ENCODE measurements around the gene IRF4. TPM values are rescaled to one million over a fixed set of nuclear protein-coding genes. Genes with fewer than 3 reads are reported as not detected.
A peak's percentile ranks its signal among the peaks of the same experiment; 100 is the strongest.

IRF4 gene
- total and polyA plus RNA-seq, 10 donors, result 8.7 to 91.3 (median 46.3) TPM

GRCh38 chr6:363909-364308 is 27.6 kb upstream of the IRF4 start:
- H3K27me3 ChIP-seq (replicated peaks in 1 of 7), result no peaks in the 10 kb centered on the region
- H3K4me1 ChIP-seq, result peaks cover 0 to 11% (median 1%) of the 10 kb centered on the region in 6 donors
- no peak overlapping the region for H3K27ac ChIP-seq
- intact Hi-C loops (cut with DNase I; ENCODE audit: low total_unique reads), result no loop called here
- H3K4me3 ChIP-seq, result no peak overlapping the region
- 89 to 95% (median 91%) methylated on average over 13 of the region's 13 CpGs for WGBS, 5 donors
- DNase-seq, result no peak
- H3K9me3 ChIP-seq, result peaks cover 0 to 21% (median 17%) of the 10 kb centered on the region in 8 donors
- TF ChIP-seq POLR2A (IDR thresholded peaks at IDR 0.05) (no peak), POLR2AphosphoS5 (IDR thresholded peaks at IDR 0.05) (peak in 1 of 3 donors; percentile 7)
- no peaks in the 10 kb centered on the region for H3K36me3 ChIP-seq

DNA sequence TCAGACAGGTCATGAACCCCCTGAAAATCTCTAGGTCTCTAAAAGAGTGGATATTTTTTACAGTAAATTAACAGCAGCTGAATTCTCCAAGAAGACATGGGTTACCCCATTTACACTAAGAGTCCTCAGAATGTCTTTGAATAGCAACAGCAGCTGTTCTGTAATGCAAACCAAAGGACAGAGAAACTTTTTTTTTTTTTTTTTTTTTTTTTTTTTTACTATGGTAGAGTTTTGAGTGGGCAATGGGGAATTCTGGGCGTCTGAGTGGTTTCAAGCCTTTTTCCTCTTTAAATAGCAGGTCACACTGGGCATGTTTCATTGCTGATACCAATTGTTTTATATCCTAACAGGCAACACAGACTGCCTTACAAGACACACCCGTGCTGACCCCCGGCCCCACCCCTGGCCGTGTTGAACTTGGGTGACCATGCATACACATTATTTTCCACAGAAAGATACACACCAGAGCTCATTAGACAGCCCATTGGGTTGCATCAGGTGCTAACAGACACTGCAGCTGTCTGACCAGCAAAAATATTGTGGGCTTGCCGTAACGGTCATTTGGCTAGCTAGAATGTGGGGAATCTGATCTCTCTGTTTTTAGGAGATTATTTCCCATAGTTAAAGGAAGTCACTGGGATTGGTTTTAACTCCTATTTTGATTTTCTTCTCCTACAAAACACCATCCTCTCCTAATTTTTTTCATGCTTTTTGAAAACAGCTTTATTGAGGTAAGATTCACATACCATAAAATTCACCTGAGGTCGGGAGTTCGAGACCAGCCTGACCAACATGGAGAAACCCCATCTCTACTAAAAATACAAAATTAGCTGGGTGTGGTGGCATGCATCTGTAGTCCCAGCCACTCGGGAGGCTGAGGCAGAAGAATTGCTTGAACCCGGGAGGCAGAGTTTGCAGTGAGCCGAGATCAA is 26.7 kb upstream of the IRF4 start:
- peaks cover 0 to 7% (median 0%) of the 10 kb centered on the region in 7 donors for H3K27me3 ChIP-seq (replicated peaks in 1 of 7)
- peaks cover 0 to 21% (median 17%) of the 10 kb centered on the region in 8 donors for H3K9me3 ChIP-seq
- intact Hi-C loops (cut with DNase I; ENCODE audit: low total_unique reads), result no loop called here
- H3K36me3 ChIP-seq, result no peaks in the 10 kb centered on the region
- H3K4me3 ChIP-seq, result no peak overlapping the region
- whole genome bisulfite sequencing, 5 donors, result 54 to 69% (median 66%) methylated on average over 11 of the region's 11 CpGs
- H3K27ac ChIP-seq, result no peak overlapping the region
- peak; percentile 76 for DNase-seq
- H3K4me1 ChIP-seq, result peaks cover 0 to 6% (median 0%) of the 10 kb centered on the region in 6 donors
- TF ChIP-seq CTCF (IDR thresholded peaks at IDR 0.05 in 8 of 11, conservative IDR thresholded peaks at IDR 0.05 in 3 of 11) (no peak), POLR2AphosphoS5 (IDR thresholded peaks at IDR 0.05) (no peak), POLR2A (IDR thresholded peaks at IDR 0.05) (no peak)

DNA sequence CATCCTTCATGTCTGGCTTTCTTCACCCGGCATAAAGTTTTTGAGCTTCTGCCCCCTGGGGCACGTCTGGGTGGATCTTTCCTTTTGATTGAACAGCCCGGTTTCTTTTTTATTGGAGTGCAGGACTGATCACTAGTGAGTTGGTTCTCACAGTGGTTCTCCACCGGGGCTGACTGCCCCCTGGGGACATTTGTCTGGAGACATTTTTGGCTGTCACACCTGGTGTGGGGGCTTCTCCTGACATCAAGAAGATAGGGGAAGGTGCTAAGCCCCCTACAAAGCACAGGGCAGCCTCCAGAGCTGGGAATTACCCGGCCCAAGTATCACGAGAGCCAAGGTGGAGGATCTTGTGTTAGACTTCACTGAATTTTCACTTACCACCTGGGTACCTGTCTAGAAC is 25.7 kb upstream of the IRF4 start:
- 60 to 73% (median 65%) methylated on average over 6 of the region's 6 CpGs for WGBS, 5 donors
- Histone ChIP-seq H3K9me3 (peaks cover 0 to 21% (median 17%) of the 10 kb centered on the region in 8 donors), H3K27me3 (replicated peaks in 1 of 7) (peaks cover 0 to 17% (median 0%) of the 10 kb centered on the region in 7 donors), H3K36me3 (no peaks in the 10 kb centered on the region), H3K27ac (no peak overlapping the region), H3K4me1 (peaks cover 0 to 4% (median 0%) of the 10 kb centered on the region in 6 donors), H3K4me3 (no peak overlapping the region)
- intact Hi-C loops (cut with DNase I; ENCODE audit: low total_unique reads), result no loop called here
- TF ChIP-seq POLR2A (IDR thresholded peaks at IDR 0.05) (no peak), CTCF (IDR thresholded peaks at IDR 0.05 in 8 of 11, conservative IDR thresholded peaks at IDR 0.05 in 3 of 11) (no peak), POLR2AphosphoS5 (IDR thresholded peaks at IDR 0.05) (no peak)
- peak; percentile 77 for DNase-seq

- TF ChIP-seq POLR2A (IDR thresholded peaks at IDR 0.05), result no peak
- TF ChIP-seq POLR2AphosphoS5 (IDR thresholded peaks at IDR 0.05), result peak in 1 of 3 donors; percentile 20
- intact Hi-C loops (cut with DNase I; ENCODE audit: low total_unique reads), result no loop called here
- 80 to 87% (median 83%) methylated on average over 19 of the region's 19 CpGs for WGBS, 5 donors
These were observed 24.9 kb upstream of the IRF4 start for GRCh38 chr6:366389-367297.

More at GRCh38 chr6:366389-367297, 24.9 kb upstream of the IRF4 start:
- no peak overlapping the region for H3K27ac ChIP-seq
- no peak overlapping the region for H3K4me3 ChIP-seq
- H3K27me3 ChIP-seq (replicated peaks in 1 of 7), result peaks cover 0 to 17% (median 0%) of the 10 kb centered on the region in 7 donors
- DNase-seq, result no peak
- peaks cover 0 to 21% (median 17%) of the 10 kb centered on the region in 8 donors for H3K9me3 ChIP-seq
- H3K4me1 ChIP-seq, result no peaks in the 10 kb centered on the region
- H3K36me3 ChIP-seq, result no peaks in the 10 kb centered on the region
